IMR-90 (cell line): ENCODE results near the gene RAD51B.

Source experiments
- BHLHE40 ChIP-seq: fragments of 150-350 bp; IDR thresholded peaks from 2 replicates; pipeline ENCODE4 v1.6.1; 2016; ENCODE audit warnings: mild to moderate bottlenecking, low read depth, low read length
- CHD1 ChIP-seq: IDR thresholded peaks from 2 replicates; pipeline ENCODE4 v1.6.1; 2012; ENCODE audit warnings: low read depth, low read length, improper control_type of control experiment
- CTCF ChIP-seq: conservative IDR thresholded peaks from 2 replicates; pipeline ENCODE4 v1.5.1; 2012; ENCODE audit warnings: mild to moderate bottlenecking, low read depth, low read length, improper control_type of control experiment
- ELK1 ChIP-seq: fragments of 150-350 bp; IDR thresholded peaks from 2 replicates; pipeline ENCODE4 v1.6.1; 2016; ENCODE audit warnings: low read depth, mild to moderate bottlenecking, low read length, moderate library complexity, borderline replicate concordance
- FOS ChIP-seq: fragments of 150-350 bp; IDR thresholded peaks from 2 replicates; pipeline ENCODE4 v1.6.1; 2016; ENCODE audit warnings: low read depth, low read length
- MAFK ChIP-seq: IDR thresholded peaks from 2 replicates; pipeline ENCODE4 v1.6.1; 2012; ENCODE audit warnings: low read depth, low read length, improper control_type of control experiment
- MAZ ChIP-seq: IDR thresholded peaks from 2 replicates; pipeline ENCODE4 v1.6.1; 2012; ENCODE audit warnings: low read depth, mild to moderate bottlenecking, low read length, improper control_type of control experiment, moderate library complexity, borderline replicate concordance
- POLR2A ChIP-seq: IDR thresholded peaks from 2 replicates; pipeline ENCODE4 v1.6.1; 2012; ENCODE audit warnings: mild to moderate bottlenecking, low read depth, low read length
- RCOR1 ChIP-seq: IDR thresholded peaks from 2 replicates; pipeline ENCODE4 v1.6.1; 2012; ENCODE audit warnings: mild to moderate bottlenecking, low read length, improper control_type of control experiment; ENCODE audit not compliant: insufficient replicate concordance
- USF2 ChIP-seq: fragments of 150-350 bp; IDR thresholded peaks from 2 replicates; pipeline ENCODE4 v1.6.1; 2017; ENCODE audit warnings: mild to moderate bottlenecking, antibody characterized with exemption, low read length, low read depth

- TF ChIP-seq RCOR1 (no peak), POLR2A (no peak), CTCF (no peak), MAFK (no peak), CHD1 (no peak), BHLHE40 (no peak), USF2 (no peak), ELK1 (no peak), FOS (no peak), MAZ (no peak)
These were observed 658.0 kb downstream of the RAD51B start for GRCh38 chr14:68477461-68478085.
